ENCODE results near the gene CDH4.

DNA sequence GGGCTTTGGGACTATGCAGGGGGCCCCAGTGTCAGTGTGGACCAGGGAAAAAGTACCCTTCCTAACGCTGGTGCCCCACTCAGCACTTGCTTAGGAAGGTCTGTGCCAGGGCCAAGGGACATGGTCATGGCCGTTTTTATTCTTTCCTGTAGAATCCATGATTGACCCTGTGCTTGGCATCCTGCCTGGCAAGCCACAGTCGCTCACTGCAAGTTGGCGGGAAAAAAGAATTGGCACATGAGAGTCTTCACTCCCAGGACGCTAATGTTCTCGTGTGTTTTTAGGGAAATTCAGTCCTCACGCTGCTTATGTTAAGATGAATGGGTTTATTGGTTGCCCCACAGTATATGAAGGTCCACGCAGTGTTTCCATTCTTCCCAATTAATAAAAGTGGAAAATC is 253.4 kb downstream of the CDH4 start:
- TF ChIP-seq, protein P1, sequence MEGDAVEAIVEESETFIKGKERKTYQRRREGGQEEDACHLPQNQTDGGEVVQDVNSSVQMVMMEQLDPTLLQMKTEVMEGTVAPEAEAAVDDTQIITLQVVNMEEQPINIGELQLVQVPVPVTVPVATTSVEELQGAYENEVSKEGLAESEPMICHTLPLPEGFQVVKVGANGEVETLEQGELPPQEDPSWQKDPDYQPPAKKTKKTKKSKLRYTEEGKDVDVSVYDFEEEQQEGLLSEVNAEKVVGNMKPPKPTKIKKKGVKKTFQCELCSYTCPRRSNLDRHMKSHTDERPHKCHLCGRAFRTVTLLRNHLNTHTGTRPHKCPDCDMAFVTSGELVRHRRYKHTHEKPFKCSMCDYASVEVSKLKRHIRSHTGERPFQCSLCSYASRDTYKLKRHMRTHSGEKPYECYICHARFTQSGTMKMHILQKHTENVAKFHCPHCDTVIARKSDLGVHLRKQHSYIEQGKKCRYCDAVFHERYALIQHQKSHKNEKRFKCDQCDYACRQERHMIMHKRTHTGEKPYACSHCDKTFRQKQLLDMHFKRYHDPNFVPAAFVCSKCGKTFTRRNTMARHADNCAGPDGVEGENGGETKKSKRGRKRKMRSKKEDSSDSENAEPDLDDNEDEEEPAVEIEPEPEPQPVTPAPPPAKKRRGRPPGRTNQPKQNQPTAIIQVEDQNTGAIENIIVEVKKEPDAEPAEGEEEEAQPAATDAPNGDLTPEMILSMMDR (IDR thresholded peaks at IDR 0.05 in 8 of 11, conservative IDR thresholded peaks at IDR 0.05 in 3 of 11), result no peak
- no peak for TF ChIP-seq POLR2AphosphoS5 (IDR thresholded peaks at IDR 0.05)
- TF ChIP-seq POLR2A (IDR thresholded peaks at IDR 0.05), result no peak
